Fibroblast of the conjunctiva (primary cell): ENCODE data around the gene IQSEC3.

Experiments
- DNase-seq: peaks from one replicate; pipeline ENCODE4 v3.0.0-alpha.2; 2010; ENCODE audit warnings: low read depth

IQSEC3 gene

GRCh38 chr12:80681-81190 is 14.2 kb downstream of the IQSEC3 start:
- DNase-seq = no peak

- no peak for DNase-seq
These were observed 16.2 kb downstream of the IQSEC3 start for GRCh38 chr12:82740-83139.

GRCh38 chr12:84056-84455 is 17.5 kb downstream of the IQSEC3 start:
- no peak for DNase-seq

GRCh38 chr12:85191-85666 is 18.7 kb downstream of the IQSEC3 start:
- DNase-seq = no peak

GRCh38 chr12:87315-87714 is 20.7 kb downstream of the IQSEC3 start:
- DNase-seq = no peak

- no peak for DNase-seq
These were observed 21.3 kb downstream of the IQSEC3 start for GRCh38 chr12:87856-88255.

GRCh38 chr12:89653-90052 is 23.1 kb downstream of the IQSEC3 start:
- DNase-seq = no peak

- no peak for DNase-seq
These were observed 24.6 kb downstream of the IQSEC3 start for GRCh38 chr12:91213-91612.

- no peak for DNase-seq
These were observed 26.9 kb downstream of the IQSEC3 start for GRCh38 chr12:93266-94005.

GRCh38 chr12:96543-96942 is 30.0 kb downstream of the IQSEC3 start:
- DNase-seq = no peak

- no peak for DNase-seq
These were observed 32.4 kb downstream of the IQSEC3 start for GRCh38 chr12:98924-99352.

- DNase-seq = no peak
These were observed 33.0 kb downstream of the IQSEC3 start for GRCh38 chr12:99605-100004.

- DNase-seq = no peak
These were observed 35.7 kb downstream of the IQSEC3 start for GRCh38 chr12:101969-102878.

- no peak for DNase-seq
These were observed 36.3 kb downstream of the IQSEC3 start for GRCh38 chr12:102879-103168.

GRCh38 chr12:103169-103981 is 36.8 kb downstream of the IQSEC3 start:
- no peak for DNase-seq

GRCh38 chr12:104551-105081 is 38.0 kb downstream of the IQSEC3 start:
- DNase-seq = no peak

- no peak for DNase-seq
These were observed 39.1 kb downstream of the IQSEC3 start for GRCh38 chr12:105696-106095.

- no peak for DNase-seq
These were observed 39.6 kb downstream of the IQSEC3 start for GRCh38 chr12:106118-106591.

GRCh38 chr12:108594-108993 is 42.0 kb downstream of the IQSEC3 start:
- DNase-seq = no peak

- no peak for DNase-seq
These were observed 42.9 kb downstream of the IQSEC3 start for GRCh38 chr12:109446-109845.

GRCh38 chr12:109872-110271 is 43.3 kb downstream of the IQSEC3 start:
- DNase-seq = no peak
